ENCODE results near the gene ATP10B.

DNA sequence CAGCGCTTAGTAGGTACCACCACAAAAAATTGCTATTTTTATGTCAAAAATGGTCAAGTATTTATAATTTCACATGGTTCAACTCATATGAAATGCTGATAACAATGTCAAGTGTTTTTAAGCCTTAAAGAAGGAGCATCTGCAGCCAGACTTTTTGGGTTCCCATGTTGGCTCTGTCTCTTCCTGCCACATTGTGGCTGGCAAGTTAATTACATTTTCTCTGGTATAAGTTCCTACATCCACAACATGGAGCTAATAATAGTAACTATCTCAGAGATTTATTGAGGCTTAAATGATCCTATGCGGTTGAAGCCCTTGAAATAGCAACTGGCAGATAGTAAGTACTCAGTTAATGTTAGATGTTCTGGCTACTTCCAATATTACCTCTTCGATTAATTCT is 5.4 kb downstream of the ATP10B start:
- TF ChIP-seq POLR2A (IDR thresholded peaks at IDR 0.05; ENCODE audit: low read depth, low read length) = no peak
- TF ChIP-seq POLR2AphosphoS5 (IDR thresholded peaks at IDR 0.05; ENCODE audit: low read depth, low read length) = no peak
- TF ChIP-seq TAF1 (IDR thresholded peaks at IDR 0.05; ENCODE audit: borderline replicate concordance, low read depth, low read length) = no peak

Measured in GM12892 (cell line).